Hepatocyte (in vitro differentiated cells): ENCODE measurements around the gene OPA1. TPM values are rescaled to one million over a fixed set of nuclear protein-coding genes. Genes with fewer than 3 reads are reported as not detected.

Source experiments
- DNase-seq: peaks from one replicate; pipeline ENCODE4 v3.0.0-alpha.2; 2016; ENCODE audit warnings: low spot score
- H2AFZ ChIP-seq: fragments of 200-600 bp; sonication (generic); 2 replicates; pipeline ENCODE4 v1.6.0; 2016; ENCODE audit warnings: antibody characterized with exemption, mild to moderate bottlenecking
- H3K27ac ChIP-seq: fragments of 200-600 bp; sonication (generic); 2 replicates; pipeline ENCODE4 v1.5.1; 2016; ENCODE audit warnings: mild to moderate bottlenecking
- H3K27me3 ChIP-seq: fragments of 200-600 bp; sonication (generic); 2 replicates; pipeline ENCODE4 v1.6.1; 2016
- H3K36me3 ChIP-seq: fragments of 200-600 bp; sonication (generic); replicated peaks from 2 replicates; pipeline ENCODE4 v1.5.1; 2016; ENCODE audit warnings: low read depth; ENCODE audit not compliant: insufficient read depth
- H3K4me1 ChIP-seq: fragments of 200-600 bp; sonication (generic); 2 replicates; pipeline ENCODE4 v1.5.1; 2016; ENCODE audit warnings: mild to moderate bottlenecking, moderate library complexity; ENCODE audit not compliant: insufficient read depth
- H3K4me2 ChIP-seq: fragments of 200-600 bp; sonication (generic); 2 replicates; pipeline ENCODE4 v1.6.0; 2016
- H3K4me3 ChIP-seq: fragments of 200-600 bp; sonication (generic); 2 replicates; pipeline ENCODE4 v1.5.1; 2016; ENCODE audit warnings: mild to moderate bottlenecking
- H3K79me2 ChIP-seq: fragments of 200-600 bp; sonication (generic); 2 replicates; pipeline ENCODE4 v1.6.0; 2017; ENCODE audit warnings: mild to moderate bottlenecking
- H3K9me2 ChIP-seq: fragments of 200-600 bp; sonication (generic); replicated peaks from 2 replicates; pipeline ENCODE4 v1.6.0; 2017; ENCODE audit warnings: mild to moderate bottlenecking; ENCODE audit not compliant: insufficient read depth
- H3K9me3 ChIP-seq: fragments of 200-600 bp; sonication (generic); 2 replicates; pipeline ENCODE4 v1.5.1; 2016; ENCODE audit warnings: low read depth, mild to moderate bottlenecking
- H4K20me1 ChIP-seq: fragments of 200-600 bp; sonication (generic); 2 replicates; pipeline ENCODE4 v1.6.0; 2016; ENCODE audit warnings: mild to moderate bottlenecking; ENCODE audit not compliant: insufficient read depth, poor library complexity, severe bottlenecking
- EZH2 ChIP-seq: fragments of 200-600 bp; sonication (generic); IDR thresholded peaks from 2 replicates; pipeline ENCODE4 v1.6.1; 2016; ENCODE audit warnings: antibody characterized with exemption, mild to moderate bottlenecking, borderline replicate concordance
- EZH2phosphoT487 ChIP-seq: fragments of 200-600 bp; sonication (generic); IDR thresholded peaks from one replicate; pipeline ENCODE4 v1.6.1; 2018; ENCODE audit warnings: antibody characterized with exemption, mild to moderate bottlenecking, low read depth, moderate library complexity; ENCODE audit not compliant: unreplicated experiment, severe bottlenecking
- WGBS: methylation state at CpG from one replicate; pipeline ENCODE4 v1.1.6; 2016; ENCODE audit warnings: low lambda C conversion rate; ENCODE audit errors: missing lambda C conversion rate; 5-methylcytosine and 5-hydroxymethylcytosine counted together
- polyA plus RNA-seq: library from polyadenylated mRNA; unstranded; fragments of >200 nt; fragmentation: Nextera tagmentation; extraction: Ambion mirVana; gene quantifications from 2 replicates; pipeline ENCODE4 v1.2.1, GENCODE V29; 2016
- total RNA-seq: library from RNA; depleted of rRNA; stranded (reverse); fragments of >200 nt; gene quantifications from 2 replicates; pipeline ENCODE4 v1.2.3, GENCODE V29; 2014
- TF ChIP-seq, protein P1 (sequence below): fragments of 200-600 bp; sonication (generic); IDR thresholded peaks from 2 replicates; pipeline ENCODE4 v1.5.1; 2016; ENCODE audit warnings: antibody characterized with exemption, mild to moderate bottlenecking; ENCODE audit not compliant: poor library complexity

OPA1 gene
- total and polyA plus RNA-seq, 2 experiments from 2014 or later: 17.7 to 49.0 TPM

DNA sequence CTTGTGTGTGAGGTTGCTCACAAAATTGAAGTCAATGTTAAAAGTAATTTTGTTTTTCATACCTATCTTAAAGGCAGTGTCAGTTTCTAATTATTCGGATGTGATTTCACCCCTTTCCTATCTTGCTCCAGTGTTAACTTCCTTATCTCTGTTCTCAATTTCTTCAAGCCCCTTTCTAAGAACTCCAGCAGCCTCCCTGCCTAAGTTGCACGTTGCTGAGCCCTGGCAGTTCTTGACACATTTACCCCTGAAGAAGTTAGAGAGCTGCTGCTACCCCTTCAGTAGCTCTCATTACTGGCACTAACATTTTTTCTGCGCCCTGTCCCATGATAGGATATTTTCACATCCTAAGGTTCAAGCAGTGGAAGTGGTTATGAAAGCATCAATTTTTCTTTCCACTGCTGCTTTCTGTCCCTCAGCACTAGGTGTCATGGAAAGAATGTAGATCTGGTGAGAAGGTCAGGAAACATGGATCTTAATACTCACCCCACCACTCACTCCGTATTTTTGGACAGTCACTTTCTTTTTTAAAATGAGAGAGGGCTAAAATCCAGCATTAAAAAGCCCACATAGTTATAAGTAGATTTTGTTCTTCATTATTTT, 62.9 kb downstream of the OPA1 start:
- 78% methylated on average over 4 of the region's 4 CpGs for WGBS
- Histone ChIP-seq H2AFZ (no peak overlapping the region), H3K36me3 (no peaks in the 10 kb centered on the region), H3K27me3 (no peaks in the 10 kb centered on the region), H3K4me3 (no peak overlapping the region), H4K20me1 (no peaks in the 10 kb centered on the region), H3K9me3 (no peaks in the 10 kb centered on the region), H3K27ac (no peak overlapping the region), H3K4me1 (no peaks in the 10 kb centered on the region), H3K4me2 (no peak overlapping the region), H3K79me2 (no peaks in the 10 kb centered on the region), H3K9me2 (no peaks in the 10 kb centered on the region)
- DNase-seq: no peak
- TF ChIP-seq, protein P1, sequence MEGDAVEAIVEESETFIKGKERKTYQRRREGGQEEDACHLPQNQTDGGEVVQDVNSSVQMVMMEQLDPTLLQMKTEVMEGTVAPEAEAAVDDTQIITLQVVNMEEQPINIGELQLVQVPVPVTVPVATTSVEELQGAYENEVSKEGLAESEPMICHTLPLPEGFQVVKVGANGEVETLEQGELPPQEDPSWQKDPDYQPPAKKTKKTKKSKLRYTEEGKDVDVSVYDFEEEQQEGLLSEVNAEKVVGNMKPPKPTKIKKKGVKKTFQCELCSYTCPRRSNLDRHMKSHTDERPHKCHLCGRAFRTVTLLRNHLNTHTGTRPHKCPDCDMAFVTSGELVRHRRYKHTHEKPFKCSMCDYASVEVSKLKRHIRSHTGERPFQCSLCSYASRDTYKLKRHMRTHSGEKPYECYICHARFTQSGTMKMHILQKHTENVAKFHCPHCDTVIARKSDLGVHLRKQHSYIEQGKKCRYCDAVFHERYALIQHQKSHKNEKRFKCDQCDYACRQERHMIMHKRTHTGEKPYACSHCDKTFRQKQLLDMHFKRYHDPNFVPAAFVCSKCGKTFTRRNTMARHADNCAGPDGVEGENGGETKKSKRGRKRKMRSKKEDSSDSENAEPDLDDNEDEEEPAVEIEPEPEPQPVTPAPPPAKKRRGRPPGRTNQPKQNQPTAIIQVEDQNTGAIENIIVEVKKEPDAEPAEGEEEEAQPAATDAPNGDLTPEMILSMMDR: no peak
- TF ChIP-seq EZH2 (no peak), EZH2phosphoT487 (no peak)

DNA sequence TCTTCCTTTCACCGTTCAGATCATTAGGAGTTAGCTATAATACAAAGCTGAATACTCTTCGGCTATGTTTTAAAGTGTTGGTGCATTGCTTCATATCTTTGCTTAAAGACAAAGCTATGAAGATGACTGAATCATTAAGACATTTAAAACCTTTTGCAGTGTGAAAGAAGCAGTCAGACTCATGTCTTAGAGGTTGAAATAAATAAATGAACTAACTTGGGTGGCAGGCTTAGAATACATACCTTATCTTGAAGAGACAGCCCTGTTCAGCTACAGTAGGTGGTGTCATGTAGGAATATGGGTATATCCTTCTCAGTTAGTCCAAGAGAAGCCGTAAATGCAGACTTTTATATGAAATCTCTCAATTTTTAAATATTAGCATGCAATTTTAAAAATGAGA, 63.4 kb downstream of the OPA1 start:
- Histone ChIP-seq H3K4me3 (no peak overlapping the region), H3K36me3 (no peaks in the 10 kb centered on the region)
- 92% methylated on average over 3 of the region's 3 CpGs for WGBS

DNA sequence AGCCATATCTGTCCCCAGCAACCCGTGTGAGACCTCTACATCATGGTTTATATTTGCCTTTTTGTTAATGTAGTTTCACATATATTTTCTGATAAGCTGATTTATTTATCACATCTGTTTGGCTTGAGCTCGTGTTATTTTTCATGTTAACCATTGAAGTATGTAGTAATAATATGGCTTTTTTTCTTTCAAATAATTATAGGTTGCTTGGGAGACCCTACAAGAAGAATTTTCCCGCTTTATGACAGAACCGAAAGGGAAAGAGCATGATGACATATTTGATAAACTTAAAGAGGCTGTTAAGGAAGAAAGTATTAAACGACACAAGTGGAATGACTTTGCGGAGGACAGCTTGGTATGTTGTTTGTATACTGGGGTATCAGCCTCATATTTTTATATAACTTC, 63.9 kb downstream of the OPA1 start:
- Histone ChIP-seq H4K20me1 (no peaks in the 10 kb centered on the region), H3K9me2 (no peaks in the 10 kb centered on the region), H3K9me3 (no peaks in the 10 kb centered on the region), H3K4me2 (no peak overlapping the region), H3K79me2 (no peaks in the 10 kb centered on the region), H3K36me3 (no peaks in the 10 kb centered on the region), H3K27ac (no peak overlapping the region), H2AFZ (no peak overlapping the region), H3K4me1 (no peaks in the 10 kb centered on the region), H3K27me3 (no peaks in the 10 kb centered on the region), H3K4me3 (no peak overlapping the region)
- 92% methylated on average over 6 of the region's 6 CpGs for WGBS
- no peak for TF ChIP-seq EZH2
- TF ChIP-seq, protein P1: no peak
- no peak for TF ChIP-seq EZH2phosphoT487
- no peak for DNase-seq

More for the DNA sequence above, 63.4 kb downstream of the OPA1 start:
- no peak for DNase-seq
- Histone ChIP-seq H3K9me2 (no peaks in the 10 kb centered on the region), H3K9me3 (no peaks in the 10 kb centered on the region), H3K4me2 (no peak overlapping the region), H3K79me2 (no peaks in the 10 kb centered on the region), H2AFZ (no peak overlapping the region), H3K27me3 (no peaks in the 10 kb centered on the region), H3K27ac (no peak overlapping the region), H3K4me1 (no peaks in the 10 kb centered on the region), H4K20me1 (no peaks in the 10 kb centered on the region)
- TF ChIP-seq, protein P1: no peak
- no peak for TF ChIP-seq EZH2phosphoT487
- no peak for TF ChIP-seq EZH2

DNA sequence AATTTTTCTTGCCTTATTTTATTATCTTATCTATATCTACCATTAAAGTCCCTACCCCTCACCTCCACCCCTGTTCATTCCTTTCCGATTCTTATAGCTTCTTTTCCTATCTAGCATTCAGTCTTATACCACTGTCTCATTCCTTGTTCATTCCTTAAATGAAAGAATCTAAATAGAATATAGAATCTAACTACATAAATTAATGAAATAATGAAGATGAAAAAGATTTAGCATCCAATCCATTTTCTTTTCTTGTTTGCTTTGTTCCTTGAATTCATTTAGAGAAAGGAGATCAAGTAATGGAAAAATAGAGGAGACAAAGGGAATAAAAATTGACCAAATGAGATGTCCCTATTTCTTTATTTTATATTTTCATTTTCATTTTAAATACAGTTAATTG, 67.2 kb downstream of the OPA1 start:
- TF ChIP-seq EZH2phosphoT487 (no peak), EZH2 (no peak)
- TF ChIP-seq, protein P1: no peak
- Histone ChIP-seq H2AFZ (no peak overlapping the region), H3K9me2 (no peaks in the 10 kb centered on the region), H3K4me1 (no peaks in the 10 kb centered on the region), H3K27ac (no peak overlapping the region), H3K4me2 (no peak overlapping the region), H4K20me1 (no peaks in the 10 kb centered on the region), H3K79me2 (no peaks in the 10 kb centered on the region), H3K9me3 (no peaks in the 10 kb centered on the region), H3K27me3 (no peaks in the 10 kb centered on the region), H3K4me3 (no peak overlapping the region), H3K36me3 (no peaks in the 10 kb centered on the region)
- 96% methylated on average over 1 of the region's 1 CpG for WGBS
- DNase-seq: no peak
